ENCODE results near the gene CPNE5.

CPNE5 gene

GRCh38 chr6:36787210-36787609 is 52.0 kb downstream of the CPNE5 start:
- no peak for DNase-seq

- no peak for DNase-seq
These were observed 53.1 kb downstream of the CPNE5 start for GRCh38 chr6:36786055-36786675.

DNA sequence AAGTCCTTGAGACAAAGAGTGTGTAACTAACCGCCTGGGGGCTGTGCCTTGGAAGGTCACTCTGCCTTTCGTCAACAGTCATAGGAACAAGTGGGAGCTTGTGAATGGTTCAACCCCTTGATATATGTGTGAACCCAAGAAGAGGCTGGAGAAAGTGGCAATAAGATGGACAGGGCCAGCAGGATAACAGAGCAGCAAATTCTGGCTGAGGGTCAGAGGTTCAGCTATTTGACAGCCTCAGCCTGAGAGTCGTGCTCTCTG is 54.9 kb downstream of the CPNE5 start:
- no peak for DNase-seq

GRCh38 chr6:36783603-36784375 is 55.5 kb downstream of the CPNE5 start:
- no peak for DNase-seq

- no peak for DNase-seq
These were observed 57.6 kb downstream of the CPNE5 start for GRCh38 chr6:36781669-36782068.

DNA sequence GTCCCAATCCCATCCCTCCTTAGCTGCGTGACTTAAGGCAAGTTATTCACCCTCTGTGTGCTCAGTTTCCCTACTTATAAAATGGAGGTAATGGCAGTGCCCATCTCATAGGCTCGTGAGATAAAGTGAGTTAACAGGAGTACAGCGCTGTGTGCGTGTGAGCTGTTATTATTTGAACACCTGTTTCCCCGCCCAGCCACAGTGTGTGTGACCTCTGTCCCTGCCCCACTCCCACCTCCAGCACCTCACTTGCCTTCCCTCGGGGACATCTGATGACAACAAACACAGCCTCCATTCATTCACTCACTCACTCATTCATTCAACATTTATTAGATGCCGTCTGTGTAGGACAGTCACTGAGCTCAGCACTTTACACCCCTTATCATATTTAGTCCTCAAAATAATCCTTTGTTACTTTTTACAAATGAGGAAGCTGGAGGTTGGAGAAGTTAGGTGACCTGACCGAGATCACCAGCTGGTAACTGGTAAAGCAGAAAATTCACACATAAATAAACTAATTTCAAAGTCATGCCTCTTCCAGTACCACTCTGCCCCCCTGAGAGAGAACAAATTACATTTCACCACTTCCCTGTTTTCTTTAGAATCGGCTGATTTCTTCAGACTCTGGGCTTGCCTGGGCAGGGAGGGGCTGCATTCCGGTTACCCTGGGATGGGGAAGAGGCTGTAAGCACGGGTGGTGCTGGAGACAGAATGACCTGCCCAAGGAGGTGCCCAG is 58.6 kb downstream of the CPNE5 start:
- no peak for DNase-seq

DNA sequence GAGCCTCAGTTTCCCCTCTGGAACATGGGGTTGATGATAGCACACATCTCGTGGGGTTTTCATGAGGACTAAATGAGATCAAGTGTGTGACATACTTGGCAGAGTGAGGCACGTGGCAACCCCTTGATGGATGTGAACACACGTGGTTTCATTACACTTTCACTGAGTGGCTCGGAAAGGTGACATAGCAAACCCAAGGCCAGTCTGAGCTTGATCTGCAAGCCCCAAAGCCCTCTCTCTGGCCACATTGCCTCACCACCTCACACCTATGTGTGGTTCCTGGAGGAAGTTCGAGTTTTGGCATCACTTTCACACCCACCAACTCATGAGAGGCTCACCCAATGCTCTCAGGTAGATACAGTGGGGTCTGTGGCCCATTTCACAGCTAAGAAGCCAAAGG is 60.0 kb downstream of the CPNE5 start:
- no peak for DNase-seq

GRCh38 chr6:36777801-36778200 is 61.4 kb downstream of the CPNE5 start:
- DNase-seq = no peak

- no peak for DNase-seq
These were observed 63.1 kb downstream of the CPNE5 start for GRCh38 chr6:36776167-36776566.

GRCh38 chr6:36774331-36774730 is 64.9 kb downstream of the CPNE5 start:
- no peak for DNase-seq

GRCh38 chr6:36772397-36772796 is 66.8 kb downstream of the CPNE5 start:
- no peak for DNase-seq

DNA sequence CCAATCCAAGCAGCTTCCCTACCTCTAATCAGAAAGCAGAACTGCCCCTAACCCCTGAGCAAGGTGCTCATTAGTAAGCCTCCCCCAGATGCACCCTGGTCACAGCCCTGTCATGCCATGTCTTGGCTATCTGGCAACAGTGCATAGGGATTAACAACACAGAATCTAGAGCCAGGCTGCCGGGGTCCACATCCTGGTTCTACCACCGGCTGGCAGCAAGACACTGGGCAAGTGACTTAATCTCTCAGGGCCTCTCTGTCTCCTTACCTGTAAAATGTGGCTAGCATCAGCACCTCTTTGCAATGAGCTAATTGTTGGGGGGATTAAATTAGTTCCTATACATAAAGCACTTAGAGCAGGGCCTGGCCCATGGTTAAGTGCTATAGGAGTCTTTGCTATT is 68.1 kb downstream of the CPNE5 start:
- no peak for DNase-seq

GRCh38 chr6:36769676-36770499 is 69.4 kb downstream of the CPNE5 start:
- DNase-seq = no peak

DNA sequence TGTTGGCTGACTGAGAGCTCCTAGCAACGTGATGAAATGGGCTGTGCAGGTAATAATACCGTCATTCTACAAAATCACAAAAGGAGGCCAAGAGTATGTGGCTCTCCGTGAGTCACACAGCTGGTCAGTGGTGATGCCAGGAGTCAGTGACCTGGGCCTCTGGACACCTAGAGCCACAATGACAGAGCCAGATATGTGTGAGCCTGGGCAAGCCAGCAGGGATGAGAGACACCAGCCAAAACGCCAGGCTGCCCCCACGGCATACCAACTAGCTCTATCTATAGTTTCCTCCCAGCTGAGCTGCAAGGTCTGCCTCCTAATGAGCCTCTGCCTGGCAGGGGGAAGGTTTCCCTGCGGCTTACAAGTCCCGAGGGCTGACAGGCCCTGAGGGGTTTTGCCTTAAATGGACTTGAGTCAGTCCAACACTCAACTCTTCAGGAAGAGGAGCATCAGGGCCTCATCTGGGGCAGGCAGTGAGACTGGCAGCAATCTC is 70.0 kb downstream of the CPNE5 start:
- DNase-seq = no peak

DNA sequence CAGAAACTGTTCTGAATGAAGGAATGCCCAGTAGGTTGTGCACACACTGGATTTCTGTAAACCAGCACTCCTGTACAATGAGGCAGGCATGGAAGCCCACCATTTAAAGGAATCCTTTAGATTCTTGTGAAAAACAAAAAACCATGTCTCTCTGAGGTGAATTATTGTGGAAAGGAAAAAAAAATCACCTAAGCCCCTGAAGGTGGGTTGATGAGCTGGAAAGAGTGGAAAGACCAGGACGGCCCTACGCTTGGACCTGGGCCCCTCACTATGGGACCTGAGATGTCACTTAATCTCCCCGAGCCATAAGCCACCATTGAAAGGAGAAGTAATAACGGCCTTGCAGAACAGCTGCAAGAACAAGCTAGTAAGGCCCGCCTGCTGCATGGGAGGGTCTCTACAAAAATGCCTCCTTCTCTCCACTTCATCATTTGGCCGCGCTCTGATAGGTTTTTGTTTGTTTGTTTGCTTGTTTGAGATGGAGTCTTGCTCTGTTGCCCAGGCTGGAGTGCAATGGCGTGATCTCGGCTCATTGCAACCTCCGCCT is 72.8 kb downstream of the CPNE5 start:
- no peak for DNase-seq

DNA sequence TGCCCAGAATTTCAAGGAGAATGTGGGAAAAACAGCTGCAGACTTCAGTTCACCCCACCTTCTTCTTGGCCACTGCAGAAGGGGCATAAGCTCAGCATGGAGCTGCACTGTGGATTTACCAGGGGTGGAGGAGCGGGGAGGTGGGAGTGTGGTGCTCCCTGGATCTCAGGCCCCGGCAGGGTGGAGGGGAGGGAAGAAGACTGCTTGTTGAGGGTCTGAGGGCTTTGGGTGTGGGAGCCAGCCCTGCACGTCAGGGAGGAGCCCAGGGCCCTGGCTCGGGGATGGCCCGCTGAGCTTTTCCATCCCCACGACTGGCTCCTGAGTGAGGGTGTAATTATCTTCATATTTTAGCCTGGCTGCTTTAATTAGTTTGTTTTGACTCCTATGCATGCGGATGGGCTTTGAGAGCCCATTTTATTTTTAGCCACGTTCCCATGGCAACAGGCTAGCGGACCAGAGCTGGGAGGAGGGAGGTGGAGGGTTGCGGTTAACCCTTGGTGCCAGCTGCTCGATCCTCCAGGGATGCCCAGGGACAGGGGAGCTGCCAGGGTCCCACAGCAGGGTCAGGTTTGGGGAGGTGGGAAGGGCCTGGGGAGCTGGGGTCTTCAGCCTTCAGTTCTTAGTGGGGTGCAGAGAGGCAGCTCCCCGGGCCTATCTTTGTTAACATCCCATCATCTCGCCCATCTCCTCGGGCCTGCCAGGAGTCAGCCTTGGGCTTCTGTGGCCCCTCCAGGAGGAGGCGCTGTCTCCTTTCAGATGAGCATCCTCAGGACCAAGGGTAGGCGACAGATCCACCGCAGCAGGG is 73.4 kb downstream of the CPNE5 start:
- peak; percentile 76 for DNase-seq

GRCh38 chr6:36765190-36765589 is 74.1 kb downstream of the CPNE5 start:
- no peak for DNase-seq

DNA sequence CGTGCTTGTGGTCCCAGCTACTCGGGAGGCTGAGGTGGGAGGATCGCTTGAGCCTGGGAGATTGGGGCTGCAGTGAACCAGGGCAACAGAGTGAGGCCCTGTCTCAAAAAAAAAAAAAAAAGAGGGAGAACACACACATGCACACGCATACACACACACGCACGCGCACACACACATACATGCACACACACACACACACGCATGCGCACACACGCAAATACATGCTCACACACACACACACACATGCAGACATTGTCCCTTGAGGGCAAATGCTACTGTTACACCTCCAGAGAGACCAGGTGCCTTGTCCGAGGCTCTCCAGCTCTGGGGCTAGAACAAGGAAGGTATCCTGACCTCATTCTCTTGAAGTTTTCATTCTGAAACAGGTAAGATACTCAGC is 77.1 kb downstream of the CPNE5 start:
- no peak for DNase-seq

DNA sequence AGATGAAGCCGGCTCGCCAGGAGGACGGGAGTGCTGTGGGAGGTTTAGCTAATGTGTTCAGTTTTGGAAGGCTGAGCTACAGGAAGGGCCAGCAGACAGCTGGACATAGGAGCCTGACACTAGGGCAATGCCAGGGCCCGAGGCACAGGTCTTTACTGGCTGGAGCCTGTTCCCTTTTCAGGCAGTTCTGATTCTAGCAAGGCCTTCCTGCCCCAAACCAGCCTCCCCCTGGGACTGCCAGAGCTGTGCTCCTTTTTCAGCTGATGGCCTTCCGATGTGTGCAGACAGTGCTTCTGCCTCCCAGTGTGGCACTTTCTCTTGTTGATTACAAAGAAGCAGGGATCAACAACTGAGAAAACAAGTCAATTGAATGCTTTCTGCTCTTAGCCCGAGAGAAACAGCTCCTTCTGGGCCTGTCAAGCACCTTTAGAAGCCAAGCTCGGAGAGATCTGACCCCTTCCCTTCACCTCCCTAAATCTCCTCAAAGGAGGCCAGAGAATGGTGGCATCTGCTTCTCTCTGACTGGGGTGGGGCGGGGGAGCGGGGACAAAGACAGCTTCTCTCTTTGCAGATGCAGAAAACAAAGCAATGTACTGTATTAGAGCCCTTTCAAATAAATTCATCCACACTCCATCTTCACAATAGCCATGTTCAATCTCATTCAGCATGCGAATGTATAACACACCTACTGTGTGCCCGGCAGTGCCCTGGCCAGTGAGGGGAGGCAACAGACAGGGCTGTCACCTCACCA is 78.4 kb downstream of the CPNE5 start:
- no peak for DNase-seq

DNA sequence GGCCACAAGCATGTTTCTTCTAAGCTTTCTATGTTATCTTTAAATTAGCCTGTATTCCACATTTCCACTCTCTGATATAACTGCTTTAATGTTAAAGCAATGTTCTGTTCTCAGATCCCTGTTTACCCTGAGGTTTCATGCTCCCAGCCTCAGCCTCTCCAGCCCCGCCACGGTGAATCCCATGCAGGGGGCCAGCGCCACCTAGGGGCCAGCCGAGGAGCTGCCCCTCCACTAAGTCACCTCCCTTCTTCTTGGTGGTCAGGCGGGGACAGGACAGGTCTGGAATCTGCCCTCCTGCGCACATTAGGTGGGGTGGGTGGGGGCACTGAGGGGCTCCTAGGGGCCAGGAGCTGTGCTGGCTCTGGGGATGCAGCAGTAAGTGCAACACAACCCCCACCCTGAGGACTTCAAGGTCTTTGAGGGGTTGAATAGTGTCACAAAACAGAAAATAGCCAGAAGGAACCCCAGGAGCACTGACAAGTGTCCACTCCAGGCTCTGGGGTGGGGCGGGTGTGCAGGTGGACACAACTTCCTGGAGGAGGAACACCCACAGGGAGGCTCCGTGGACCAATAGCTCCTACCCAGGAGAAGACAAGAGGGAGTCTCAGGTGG is 80.0 kb downstream of the CPNE5 start:
- peak; percentile 80 for DNase-seq

Measured in activated CD8-positive, alpha-beta memory T cell treated with anti-CD3 and anti-CD28 coated beads, Interleukin-2, amount 50 U/mL, for 4 hours (primary cell).